ENCODE results near the gene GTF2A2. TPM values are rescaled to one million over a fixed set of nuclear protein-coding genes. Genes with fewer than 3 reads are reported as not detected.

The GTF2A2 gene
- total and polyA plus RNA-seq, 2 donors (not counting 1 experiment from before 2014, with no cell fraction given): 39.7 to 60.0 TPM

GRCh38 chr15:59654046-59654445 lies 3.3 kb downstream of the GTF2A2 start:
- DNase-seq (no peak), ATAC-seq (ENCODE audit: low read depth) (no peak)
- Histone ChIP-seq H4K20me1 (ENCODE audit: control insufficient read depth, insufficient read depth, low read length, poor library complexity, severe bottlenecking) (peaks cover 31% of the 10 kb centered on the region), H3K9ac (ENCODE audit: low read length) (no peak overlapping the region), H3K36me3 (replicated peaks in 1 of 2; ENCODE audit: control extremely low read depth in 1 of 2, control insufficient read depth in 1 of 2, extremely low read depth in 1 of 2, insufficient read depth in 2 of 2, low read length in 1 of 2) (peaks cover 24 to 42% of the 10 kb centered on the region in 2 experiments), H3K27me3 (replicated peaks in 1 of 4; ENCODE audit: control extremely low read depth in 1 of 4, control insufficient read depth in 3 of 4, insufficient read depth in 4 of 4, low read length in 3 of 4) (no peaks in the 10 kb centered on the region), H3K9me3 (ENCODE audit: control extremely low read depth in 1 of 3, control insufficient read depth in 2 of 3, insufficient read depth in 1 of 3, low read length in 2 of 3) (peaks cover 0 to 2% (median 0%) of the 10 kb centered on the region in 3 donors), H3K4me3 (ENCODE audit: control extremely low read depth in 1 of 5, extremely low read depth in 1 of 5, insufficient read depth in 1 of 5, low read depth in 2 of 5, low read length in 4 of 5) (no peak overlapping the region), H3K27ac (ENCODE audit: low read length in 2 of 2) (peak overlapping the region in 1 of 2 donors; percentile 14), H2AFZ (ENCODE audit: insufficient read depth, low read depth, low read length, poor library complexity, severe bottlenecking) (no peak overlapping the region), H3K79me2 (ENCODE audit: control insufficient read depth, insufficient read depth, low read length) (peaks cover 53% of the 10 kb centered on the region), H3K4me1 (ENCODE audit: control insufficient read depth in 2 of 2, insufficient read depth in 2 of 2, low read length in 2 of 2) (peaks cover 19 to 27% of the 10 kb centered on the region in 2 donors), H3K4me2 (replicated peaks; ENCODE audit: low read depth, low read length, poor library complexity, severe bottlenecking) (no peak overlapping the region)
- TF ChIP-seq CTCF (IDR thresholded peaks at IDR 0.05) (no peak), EZH2 (IDR thresholded peaks at IDR 0.05; ENCODE audit: borderline replicate concordance, insufficient read depth, low read depth, low read length, poor library complexity, severe bottlenecking) (no peak)
- no CpG with 5 or more reads among the region's 1 CpG for WGBS (ENCODE audit: insufficient coverage)
- ChIA-PET CTCF (interaction anchor here (1.5 to 2.4 kb wide), 2 partner anchors 9 to 121 kb away, joined by 3 to 9 read pairs; no protein-coding TSS in a partner anchor), POLR2A (interaction anchor here (0.5 kb wide), 1 partner anchor 772 kb away, joined by 4 read pairs; no protein-coding TSS in a partner anchor)
- no peaks in the 10 kb centered on the region for H3K9me3 Mint-ChIP-seq (ENCODE audit: insufficient read depth)
- no peak overlapping the region for H3K27ac Mint-ChIP-seq
- no peak overlapping the region for H3K4me3 Mint-ChIP-seq
- H3K4me1 Mint-ChIP-seq: peaks cover 11% of the 10 kb centered on the region
- no peaks in the 10 kb centered on the region for H3K27me3 Mint-ChIP-seq
- intact Hi-C loops (cut with micrococcal nuclease): loop anchor here (10.0 kb wide), 1 partner anchor 119 kb away; no protein-coding TSS in a partner anchor

GRCh38 chr15:59649603-59650002 lies 7.7 kb downstream of the GTF2A2 start:
- ATAC-seq (ENCODE audit: low read depth): no peak
- Histone ChIP-seq H3K79me2 (ENCODE audit: control insufficient read depth, insufficient read depth, low read length) (peaks cover 21% of the 10 kb centered on the region), H3K36me3 (replicated peaks in 1 of 2; ENCODE audit: control extremely low read depth in 1 of 2, control insufficient read depth in 1 of 2, extremely low read depth in 1 of 2, insufficient read depth in 2 of 2, low read length in 1 of 2) (peaks cover 31 to 64% of the 10 kb centered on the region in 2 experiments), H3K9me3 (ENCODE audit: control extremely low read depth in 1 of 3, control insufficient read depth in 2 of 3, insufficient read depth in 1 of 3, low read length in 2 of 3) (peaks cover 0 to 2% (median 0%) of the 10 kb centered on the region in 3 donors), H3K4me1 (ENCODE audit: control insufficient read depth in 2 of 2, insufficient read depth in 2 of 2, low read length in 2 of 2) (no peaks in the 10 kb centered on the region), H4K20me1 (ENCODE audit: control insufficient read depth, insufficient read depth, low read length, poor library complexity, severe bottlenecking) (peaks cover 18% of the 10 kb centered on the region), H3K4me3 (ENCODE audit: control extremely low read depth in 1 of 5, extremely low read depth in 1 of 5, insufficient read depth in 1 of 5, low read depth in 2 of 5, low read length in 4 of 5) (no peak overlapping the region), H2AFZ (ENCODE audit: insufficient read depth, low read depth, low read length, poor library complexity, severe bottlenecking) (no peak overlapping the region), H3K4me2 (replicated peaks; ENCODE audit: low read depth, low read length, poor library complexity, severe bottlenecking) (no peak overlapping the region), H3K27me3 (replicated peaks in 1 of 4; ENCODE audit: control extremely low read depth in 1 of 4, control insufficient read depth in 3 of 4, insufficient read depth in 4 of 4, low read length in 3 of 4) (no peaks in the 10 kb centered on the region), H3K9ac (ENCODE audit: low read length) (no peak overlapping the region), H3K27ac (ENCODE audit: low read length in 2 of 2) (no peak overlapping the region)
- no peaks in the 10 kb centered on the region for H3K9me3 Mint-ChIP-seq (ENCODE audit: insufficient read depth)
- POLR2A ChIA-PET: no interaction called here
- H3K4me1 Mint-ChIP-seq: peaks cover 7% of the 10 kb centered on the region
- no peak overlapping the region for H3K27ac Mint-ChIP-seq
- H3K4me3 Mint-ChIP-seq: no peak overlapping the region
- H3K27me3 Mint-ChIP-seq: no peaks in the 10 kb centered on the region
- TF ChIP-seq EZH2 (IDR thresholded peaks at IDR 0.05; ENCODE audit: borderline replicate concordance, insufficient read depth, low read depth, low read length, poor library complexity, severe bottlenecking): no peak
- TF ChIP-seq CTCF (IDR thresholded peaks at IDR 0.05): no peak
- DNase-seq: no peak
- CTCF ChIA-PET: interaction anchor here (1.0 kb wide), 1 partner anchor 121 kb away, joined by 3 read pairs; no protein-coding TSS in a partner anchor
- intact Hi-C loops (cut with micrococcal nuclease): loop anchor here (10.0 kb wide), 1 partner anchor 115 kb away; no protein-coding TSS in a partner anchor

Data from B cell (primary cell).